ENCODE data around the gene PDE4B.

Gene PDE4B

GRCh38 chr1:66291531-66291864, 498.8 kb downstream of the PDE4B start:
- Histone ChIP-seq H3K27me3 (ENCODE audit: low read depth, low read length) (no peaks in the 10 kb centered on the region), H3K9me3 (ENCODE audit: insufficient read depth, low read length) (no peaks in the 10 kb centered on the region), H3K79me2 (ENCODE audit: low read length) (0 out of 2 replicates have a peak, but pooled peaks cover 4% of the 10 kb centered on the region), H3K27ac (ENCODE audit: low read length) (no peak overlapping the region), H3K9ac (ENCODE audit: low read length) (no peak overlapping the region), H2AFZ (ENCODE audit: low read depth, low read length) (no peak overlapping the region), H4K20me1 (ENCODE audit: insufficient read depth, low read length) (no peaks in the 10 kb centered on the region), H3K36me3 (replicated peaks; ENCODE audit: low read depth, low read length) (no peaks in the 10 kb centered on the region), H3K4me2 (ENCODE audit: low read length) (no peak overlapping the region), H3K4me1 (ENCODE audit: low read length) (peaks cover 72% of the 10 kb centered on the region), H3K4me3 (ENCODE audit: low read length) (no peak overlapping the region)
- no peak for TF ChIP-seq EZH2phosphoT487 (IDR thresholded peaks at IDR 0.05; ENCODE audit: low read depth)
- TF ChIP-seq CTCF (IDR thresholded peaks at IDR 0.05; ENCODE audit: low read depth, low read length): no peak

- Histone ChIP-seq H3K27ac (ENCODE audit: low read length) (no peak overlapping the region), H3K4me1 (ENCODE audit: low read length) (peaks cover 72% of the 10 kb centered on the region), H3K9ac (ENCODE audit: low read length) (no peak overlapping the region)
Measured at GRCh38 chr1:66292305-66292704, 499.6 kb downstream of the PDE4B start.

GRCh38 chr1:66292944-66293343, 500.2 kb downstream of the PDE4B start:
- TF ChIP-seq EZH2phosphoT487 (IDR thresholded peaks at IDR 0.05; ENCODE audit: low read depth) (no peak), CTCF (IDR thresholded peaks at IDR 0.05; ENCODE audit: low read depth, low read length) (no peak)
- Histone ChIP-seq H3K9me3 (ENCODE audit: insufficient read depth, low read length) (no peaks in the 10 kb centered on the region), H3K4me3 (ENCODE audit: low read length) (no peak overlapping the region), H2AFZ (ENCODE audit: low read depth, low read length) (no peak overlapping the region), H3K27me3 (ENCODE audit: low read depth, low read length) (no peaks in the 10 kb centered on the region), H4K20me1 (ENCODE audit: insufficient read depth, low read length) (no peaks in the 10 kb centered on the region), H3K4me1 (ENCODE audit: low read length) (peaks cover 71% of the 10 kb centered on the region), H3K9ac (ENCODE audit: low read length) (no peak overlapping the region), H3K4me2 (ENCODE audit: low read length) (no peak overlapping the region), H3K79me2 (ENCODE audit: low read length) (no peaks in the 10 kb centered on the region), H3K27ac (ENCODE audit: low read length) (no peak overlapping the region), H3K36me3 (replicated peaks; ENCODE audit: low read depth, low read length) (no peaks in the 10 kb centered on the region)

More at GRCh38 chr1:66292305-66292704, 499.6 kb downstream of the PDE4B start:
- Histone ChIP-seq H3K36me3 (replicated peaks; ENCODE audit: low read depth, low read length) (no peaks in the 10 kb centered on the region), H3K4me3 (ENCODE audit: low read length) (no peak overlapping the region), H4K20me1 (ENCODE audit: insufficient read depth, low read length) (no peaks in the 10 kb centered on the region), H2AFZ (ENCODE audit: low read depth, low read length) (no peak overlapping the region), H3K4me2 (ENCODE audit: low read length) (no peak overlapping the region), H3K79me2 (ENCODE audit: low read length) (0 out of 2 replicates have a peak, but pooled peaks cover 3% of the 10 kb centered on the region), H3K9me3 (ENCODE audit: insufficient read depth, low read length) (no peaks in the 10 kb centered on the region), H3K27me3 (ENCODE audit: low read depth, low read length) (no peaks in the 10 kb centered on the region)
- TF ChIP-seq CTCF (IDR thresholded peaks at IDR 0.05; ENCODE audit: low read depth, low read length): no peak
- no peak for TF ChIP-seq EZH2phosphoT487 (IDR thresholded peaks at IDR 0.05; ENCODE audit: low read depth)

GRCh38 chr1:66294707-66295370, 502.1 kb downstream of the PDE4B start:
- TF ChIP-seq EZH2phosphoT487 (IDR thresholded peaks at IDR 0.05; ENCODE audit: low read depth) (no peak), CTCF (IDR thresholded peaks at IDR 0.05; ENCODE audit: low read depth, low read length) (no peak)
- Histone ChIP-seq H2AFZ (ENCODE audit: low read depth, low read length) (no peak overlapping the region), H3K9ac (ENCODE audit: low read length) (no peak overlapping the region; the same call in 1 of the 2 replicates), H3K27me3 (ENCODE audit: low read depth, low read length) (no peaks in the 10 kb centered on the region), H3K79me2 (ENCODE audit: low read length) (0 out of 2 replicates have a peak, but pooled peaks cover 3% of the 10 kb centered on the region), H3K27ac (ENCODE audit: low read length) (0 out of 2 replicates have a peak overlapping the region, but pooled peaks have one; percentile 11), H3K4me3 (ENCODE audit: low read length) (no peak overlapping the region), H4K20me1 (ENCODE audit: insufficient read depth, low read length) (no peaks in the 10 kb centered on the region), H3K4me2 (ENCODE audit: low read length) (no peak overlapping the region), H3K4me1 (ENCODE audit: low read length) (peaks cover 68% of the 10 kb centered on the region), H3K36me3 (replicated peaks; ENCODE audit: low read depth, low read length) (no peaks in the 10 kb centered on the region), H3K9me3 (ENCODE audit: insufficient read depth, low read length) (no peaks in the 10 kb centered on the region)
